Colonic mucosa (tissue), 4 donors: ENCODE data around the gene DCX. TPM values are rescaled to one million over a fixed set of nuclear protein-coding genes. Genes with fewer than 3 reads are reported as not detected.

ENCODE experiments used
- DNase-seq: peaks from one replicate; pipeline ENCODE4 v3.0.0-alpha.2; 2020
- H3K27ac ChIP-seq: fragments of 200-600 bp; one replicate; pipeline ENCODE4 v1.8.0; 2021
- H3K27me3 ChIP-seq: fragments of 200-600 bp; one replicate; pipeline ENCODE4 v1.8.0; 2021
- H3K36me3 ChIP-seq: fragments of 200-600 bp; one replicate; pipeline ENCODE4 v1.8.0; 2021
- H3K4me1 ChIP-seq: fragments of 200-600 bp; one replicate; pipeline ENCODE4 v1.8.0; 2021; ENCODE audit warnings: mild to moderate bottlenecking
- H3K4me3 ChIP-seq: fragments of 200-600 bp; one replicate; pipeline ENCODE4 v1.8.0; 2021
- H3K9ac ChIP-seq, 2 donors: one replicate each; pipeline ENCODE4 v1.7.0; 2013; ENCODE audit warnings: control low read depth in 2 of 2, low read depth in 2 of 2, low read length in 2 of 2
- H3K9me3 ChIP-seq: fragments of 200-600 bp; one replicate; pipeline ENCODE4 v1.8.0; 2021
- CTCF ChIP-seq: fragments of 200-600 bp; IDR thresholded peaks from one replicate; pipeline ENCODE4 v1.8.0; 2022; ENCODE audit warnings: antibody characterized with exemption, mild to moderate bottlenecking
- intact Hi-C: fragments of 100-400 bp; cut with DNase I; formaldehyde crosslinking; loops from one replicate; pipeline ENCODE4 v1.14.1; 2022
- total RNA-seq, 2 donors: library from RNA; stranded (reverse); fragmentation: NEBNext Ultra II Directional in 1 of 2; extraction: Animal tissue kit (Norgen Biotek cat#: 25700) in 1 of 2; gene quantifications; one replicate each; pipeline ENCODE4 v1.2.1, GENCODE V29; 2021
- donor health status: healthy.
- donor health status: DM: no; HTN: no; CAD: no.
- donor health status: DM: no; HTN: no; CAD: no.

DCX gene
- total RNA-seq, 2 donors from 2014 or later = 0.11 to 0.40 TPM

- Histone ChIP-seq H3K36me3 (no peaks in the 10 kb centered on the region), H3K4me3 (no peak overlapping the region), H3K9ac (no peak overlapping the region), H3K9me3 (no peaks in the 10 kb centered on the region), H3K27ac (no peak overlapping the region), H3K27me3 (peaks cover 3% of the 10 kb centered on the region), H3K4me1 (no peaks in the 10 kb centered on the region)
- intact Hi-C loops = no loop called here
- TF ChIP-seq CTCF = no peak
- no peak for DNase-seq
Observed at GRCh38 chrX:111338095-111338698, 73.8 kb downstream of the DCX start.

GRCh38 chrX:111337067-111337637 is 74.8 kb downstream of the DCX start:
- Histone ChIP-seq H3K4me1 (no peaks in the 10 kb centered on the region), H3K27ac (no peak overlapping the region), H3K4me3 (no peak overlapping the region), H3K9me3 (no peaks in the 10 kb centered on the region), H3K27me3 (peaks cover 3% of the 10 kb centered on the region), H3K9ac (no peak overlapping the region), H3K36me3 (no peaks in the 10 kb centered on the region)
- intact Hi-C loops = no loop called here
- no peak for TF ChIP-seq CTCF
- DNase-seq = no peak

GRCh38 chrX:111336141-111336540 is 75.9 kb downstream of the DCX start:
- Histone ChIP-seq H3K4me1 (no peaks in the 10 kb centered on the region), H3K27me3 (peaks cover 3% of the 10 kb centered on the region), H3K36me3 (no peaks in the 10 kb centered on the region), H3K27ac (no peak overlapping the region), H3K4me3 (no peak overlapping the region), H3K9me3 (no peaks in the 10 kb centered on the region), H3K9ac (no peak overlapping the region)
- DNase-seq = no peak
- intact Hi-C loops = no loop called here
- TF ChIP-seq CTCF = no peak

GRCh38 chrX:111329370-111329769 is 82.6 kb downstream of the DCX start:
- no peak for DNase-seq
- Histone ChIP-seq H3K4me1 (no peaks in the 10 kb centered on the region), H3K36me3 (no peaks in the 10 kb centered on the region), H3K4me3 (no peak overlapping the region), H3K27me3 (no peaks in the 10 kb centered on the region), H3K9ac (no peak overlapping the region), H3K9me3 (no peaks in the 10 kb centered on the region), H3K27ac (no peak overlapping the region)
- intact Hi-C loops = no loop called here
- TF ChIP-seq CTCF = no peak

GRCh38 chrX:111328858-111329257 is 83.1 kb downstream of the DCX start:
- no peak overlapping the region for H3K9ac ChIP-seq
- TF ChIP-seq CTCF = no peak
- H3K4me3 ChIP-seq = no peak overlapping the region
- H3K36me3 ChIP-seq = no peaks in the 10 kb centered on the region
- no peaks in the 10 kb centered on the region for H3K9me3 ChIP-seq
- intact Hi-C loops = no loop called here
- H3K27me3 ChIP-seq = no peaks in the 10 kb centered on the region
- no peak for DNase-seq
- no peak overlapping the region for H3K27ac ChIP-seq
- no peaks in the 10 kb centered on the region for H3K4me1 ChIP-seq
